Measurements from ENCODE around the gene XYLB.
"Not testable (repeated sequence)": the region's sequence is repeated elsewhere in the genome, so short reads cannot be mapped to it uniquely, and the experiment has no call there.

Gene XYLB

DNA sequence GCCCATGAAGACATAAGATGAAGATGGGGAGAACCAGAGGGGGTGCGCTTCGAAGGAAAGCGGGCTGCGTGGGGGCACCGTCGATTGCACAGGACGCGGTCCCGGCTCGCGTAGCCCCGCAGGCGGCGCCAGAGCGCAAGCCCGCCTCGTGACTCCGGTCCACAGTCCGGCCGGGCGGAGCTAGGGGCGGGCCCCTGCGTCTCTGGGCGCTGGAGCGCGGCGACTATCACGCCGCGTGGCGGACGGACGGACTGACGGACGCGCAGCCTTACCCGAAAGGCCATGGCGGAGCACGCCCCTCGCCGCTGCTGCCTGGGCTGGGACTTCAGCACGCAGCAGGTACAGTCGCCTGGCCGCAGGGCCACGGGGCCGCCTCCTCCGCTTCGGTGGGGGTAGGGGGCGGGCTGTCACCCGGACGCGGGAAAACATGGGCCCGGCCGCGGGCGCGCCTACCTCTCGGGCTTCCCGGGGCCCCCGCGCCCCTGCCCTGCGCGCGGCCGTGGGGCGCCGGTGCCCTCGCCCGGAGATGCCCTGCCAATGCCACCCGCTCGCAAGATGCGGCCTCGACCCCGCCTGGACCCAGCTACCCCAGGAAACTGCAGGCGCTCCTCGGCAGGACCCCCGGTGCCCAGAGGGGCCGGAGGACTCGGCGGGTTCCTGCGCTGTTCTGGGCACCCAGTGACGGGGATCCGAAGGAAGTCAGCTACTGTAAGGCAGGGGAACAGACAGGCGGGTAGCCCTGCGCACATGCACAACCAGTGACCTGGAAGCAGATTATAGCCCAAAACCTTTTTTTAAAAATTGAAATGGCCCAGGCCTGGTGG lies at the start of gene XYLB:
XYLB (plus strand) TSS at position 199 of the 824 bp plus-strand sequence; CDS start at position 283, 84 bp downstream.
- DNase-seq (ENCODE audit: low read depth) = peak; percentile 84
- peak within 1 kb of the TSS; percentile 96 for H3K4me3 ChIP-seq (ENCODE audit: low read depth, low read length)
- TF ChIP-seq, protein P1, sequence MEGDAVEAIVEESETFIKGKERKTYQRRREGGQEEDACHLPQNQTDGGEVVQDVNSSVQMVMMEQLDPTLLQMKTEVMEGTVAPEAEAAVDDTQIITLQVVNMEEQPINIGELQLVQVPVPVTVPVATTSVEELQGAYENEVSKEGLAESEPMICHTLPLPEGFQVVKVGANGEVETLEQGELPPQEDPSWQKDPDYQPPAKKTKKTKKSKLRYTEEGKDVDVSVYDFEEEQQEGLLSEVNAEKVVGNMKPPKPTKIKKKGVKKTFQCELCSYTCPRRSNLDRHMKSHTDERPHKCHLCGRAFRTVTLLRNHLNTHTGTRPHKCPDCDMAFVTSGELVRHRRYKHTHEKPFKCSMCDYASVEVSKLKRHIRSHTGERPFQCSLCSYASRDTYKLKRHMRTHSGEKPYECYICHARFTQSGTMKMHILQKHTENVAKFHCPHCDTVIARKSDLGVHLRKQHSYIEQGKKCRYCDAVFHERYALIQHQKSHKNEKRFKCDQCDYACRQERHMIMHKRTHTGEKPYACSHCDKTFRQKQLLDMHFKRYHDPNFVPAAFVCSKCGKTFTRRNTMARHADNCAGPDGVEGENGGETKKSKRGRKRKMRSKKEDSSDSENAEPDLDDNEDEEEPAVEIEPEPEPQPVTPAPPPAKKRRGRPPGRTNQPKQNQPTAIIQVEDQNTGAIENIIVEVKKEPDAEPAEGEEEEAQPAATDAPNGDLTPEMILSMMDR (conservative IDR thresholded peaks at IDR 0.05; ENCODE audit: low read depth, low read length) = peak; percentile 71

- not testable (repeated sequence) for DNase-seq (ENCODE audit: low read depth); H3K4me3 ChIP-seq (ENCODE audit: low read depth, low read length)
Observed at GRCh38 chr3:38297053-38297452, 49.5 kb upstream of the XYLB start.

- H3K4me3 ChIP-seq (ENCODE audit: low read depth, low read length) = no peak overlapping the region
- TF ChIP-seq, protein P1 (conservative IDR thresholded peaks at IDR 0.05; ENCODE audit: low read depth, low read length) = no peak
- DNase-seq (ENCODE audit: low read depth) = no peak
Observed at GRCh38 chr3:38297537-38297936, 49.0 kb upstream of the XYLB start.

- peak; percentile 57 for DNase-seq (ENCODE audit: low read depth)
- TF ChIP-seq, protein P1 (conservative IDR thresholded peaks at IDR 0.05; ENCODE audit: low read depth, low read length) = no peak
- no peak overlapping the region for H3K4me3 ChIP-seq (ENCODE audit: low read depth, low read length)
Observed at GRCh38 chr3:38297947-38298711, 48.5 kb upstream of the XYLB start.

GRCh38 chr3:38306941-38307340 lies 39.6 kb upstream of the XYLB start:
- TF ChIP-seq, protein P1 (conservative IDR thresholded peaks at IDR 0.05; ENCODE audit: low read depth, low read length) = no peak
- no peak for DNase-seq (ENCODE audit: low read depth)
- no peak overlapping the region for H3K4me3 ChIP-seq (ENCODE audit: low read depth, low read length)

GRCh38 chr3:38307599-38307998 lies 39.0 kb upstream of the XYLB start:
- DNase-seq (ENCODE audit: low read depth) = no peak
- TF ChIP-seq, protein P1 (conservative IDR thresholded peaks at IDR 0.05; ENCODE audit: low read depth, low read length) = no peak
- no peak overlapping the region for H3K4me3 ChIP-seq (ENCODE audit: low read depth, low read length)

DNA sequence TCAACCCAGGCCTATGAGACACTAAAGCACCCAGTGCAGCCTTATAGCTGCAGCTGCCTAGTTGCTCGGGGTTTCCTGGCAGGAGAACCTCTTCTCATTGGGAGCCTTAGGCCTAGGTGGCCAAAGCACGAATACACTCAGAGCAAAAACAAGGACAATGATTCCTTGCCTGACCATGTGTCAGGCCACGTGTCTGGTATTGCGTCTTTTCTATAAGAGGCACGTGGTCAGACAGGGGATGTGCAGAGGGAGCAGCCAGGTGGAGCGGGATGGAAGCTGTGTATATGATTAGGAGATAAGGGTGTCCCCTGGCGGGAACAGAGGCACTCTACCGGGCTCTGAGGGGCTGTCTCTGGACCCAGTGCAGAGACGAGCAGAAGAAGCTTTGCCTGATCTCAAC lies 38.1 kb upstream of the XYLB start:
- no peak for DNase-seq (ENCODE audit: low read depth)
- TF ChIP-seq, protein P1 (conservative IDR thresholded peaks at IDR 0.05; ENCODE audit: low read depth, low read length) = no peak
- H3K4me3 ChIP-seq (ENCODE audit: low read depth, low read length) = no peak overlapping the region

Measured in choroid plexus epithelial cell (primary cell).